Measurements from ENCODE around the gene LSM14B.

- TF ChIP-seq CTCF (IDR thresholded peaks at IDR 0.05; ENCODE audit: insufficient read depth, low read length) = no peak
- no peak for TF ChIP-seq POLR2AphosphoS5 (IDR thresholded peaks at IDR 0.05; ENCODE audit: low read depth)
These were observed 23.9 kb downstream of the LSM14B start for GRCh38 chr20:62146019-62146755.
